Gastroesophageal sphincter (tissue), 3 donors: ENCODE measurements around the gene IVD.

Experiments used
- CTCF ChIP-seq, 4 experiments: fragments of 200-600 bp in 2 of 4; fragments of 450-650 bp in 2 of 4; sonication (generic) in 1 of 4; IDR thresholded peaks; one replicate each; pipeline ENCODE4 v1.5.1; 2017 to 2019; ENCODE audit warnings: antibody characterized with exemption in 4 of 4, mild to moderate bottlenecking in 2 of 4, moderate library complexity in 2 of 4
- EP300 ChIP-seq: sonication (generic); formaldehyde crosslinking; IDR thresholded peaks from one replicate; pipeline ENCODE4 v1.6.1; 2017; ENCODE audit warnings: antibody characterized with exemption, mild to moderate bottlenecking

GRCh38 chr15:40366457-40367370 is 38.9 kb upstream of the IVD start:
- TF ChIP-seq CTCF (IDR thresholded peaks at IDR 0.05) (no peak), EP300 (no peak)
